ENCODE results near the gene ATP9B.

Gene ATP9B

GRCh38 chr18:79333046-79333445 lies 263.9 kb downstream of the ATP9B start:
- no peak for TF ChIP-seq CTCF (IDR thresholded peaks at IDR 0.05; ENCODE audit: low read depth, low read length, missing control alignments)
- DNase-seq (ENCODE audit: extremely low read depth, low read depth): no peak
- H3K4me3 ChIP-seq (replicated peaks; ENCODE audit: low read depth, low read length): no peak overlapping the region

DNA sequence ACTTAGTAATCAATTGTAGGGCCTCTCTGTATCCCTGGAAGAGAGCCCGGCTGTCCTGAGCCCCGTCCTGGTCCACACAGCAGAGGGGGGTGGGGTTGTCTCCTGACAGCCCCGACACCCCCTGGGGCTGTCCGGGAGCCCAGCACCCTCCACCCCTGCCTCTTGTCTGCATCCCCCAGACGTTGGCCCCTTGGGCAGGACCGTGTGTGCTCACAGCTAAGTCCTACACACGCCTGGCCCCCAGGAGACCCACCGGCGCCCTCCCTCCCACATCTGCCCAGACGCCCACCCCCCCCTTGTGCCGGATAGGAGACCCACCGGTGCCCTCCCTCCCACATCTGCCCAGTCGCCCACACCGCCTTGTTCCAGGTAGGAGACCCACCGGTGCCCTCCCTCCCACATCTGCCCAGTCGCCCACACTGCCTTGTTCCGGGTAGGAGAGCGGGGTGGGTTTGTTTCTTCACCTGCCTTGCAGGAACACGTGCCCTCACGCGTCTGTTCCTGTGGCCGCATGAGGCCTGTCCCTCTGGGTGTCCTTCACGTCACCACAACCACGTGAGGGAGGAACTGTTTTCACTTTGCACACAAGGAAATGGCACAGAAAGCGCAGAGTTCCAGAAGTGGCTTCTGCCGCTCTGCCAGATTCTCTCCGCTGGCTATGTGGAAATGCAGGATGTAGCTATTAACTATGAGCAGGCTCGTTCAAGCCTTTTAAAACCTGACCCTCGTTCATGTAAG lies 265.5 kb downstream of the ATP9B start:
- no peak for DNase-seq (ENCODE audit: extremely low read depth, low read depth)
- no peak overlapping the region for H3K4me3 ChIP-seq (replicated peaks; ENCODE audit: low read depth, low read length)
- TF ChIP-seq CTCF (IDR thresholded peaks at IDR 0.05; ENCODE audit: low read depth, low read length, missing control alignments): no peak

DNA sequence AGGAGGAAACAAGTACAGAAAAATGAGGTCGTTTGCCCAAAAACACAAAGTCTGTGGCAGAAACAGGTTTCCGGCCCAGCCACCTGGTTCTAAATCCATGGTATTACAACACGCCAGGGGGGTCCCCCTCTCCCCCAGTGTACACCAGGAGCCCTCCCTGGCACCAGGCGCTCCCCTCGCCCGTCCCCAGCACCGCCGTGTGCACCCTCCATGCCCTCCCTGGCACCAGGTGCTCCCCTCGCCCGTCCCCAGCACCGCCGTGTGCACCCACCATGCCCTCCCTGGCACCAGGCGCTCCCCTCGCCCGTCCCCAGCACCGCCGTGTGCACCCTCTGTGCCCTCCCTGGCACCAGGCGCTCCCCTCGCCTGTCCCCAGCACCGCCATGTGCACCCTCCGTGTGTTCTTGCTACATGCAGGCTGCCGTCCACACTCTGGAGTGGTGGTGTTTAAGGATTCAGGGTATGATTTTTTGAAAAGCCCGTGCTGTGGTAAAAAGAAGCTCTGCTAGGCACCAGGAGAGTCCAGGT lies 266.7 kb downstream of the ATP9B start:
- no peak for TF ChIP-seq CTCF (IDR thresholded peaks at IDR 0.05; ENCODE audit: low read depth, low read length, missing control alignments)
- no peak overlapping the region for H3K4me3 ChIP-seq (replicated peaks; ENCODE audit: low read depth, low read length)
- DNase-seq (ENCODE audit: extremely low read depth, low read depth): no peak

DNA sequence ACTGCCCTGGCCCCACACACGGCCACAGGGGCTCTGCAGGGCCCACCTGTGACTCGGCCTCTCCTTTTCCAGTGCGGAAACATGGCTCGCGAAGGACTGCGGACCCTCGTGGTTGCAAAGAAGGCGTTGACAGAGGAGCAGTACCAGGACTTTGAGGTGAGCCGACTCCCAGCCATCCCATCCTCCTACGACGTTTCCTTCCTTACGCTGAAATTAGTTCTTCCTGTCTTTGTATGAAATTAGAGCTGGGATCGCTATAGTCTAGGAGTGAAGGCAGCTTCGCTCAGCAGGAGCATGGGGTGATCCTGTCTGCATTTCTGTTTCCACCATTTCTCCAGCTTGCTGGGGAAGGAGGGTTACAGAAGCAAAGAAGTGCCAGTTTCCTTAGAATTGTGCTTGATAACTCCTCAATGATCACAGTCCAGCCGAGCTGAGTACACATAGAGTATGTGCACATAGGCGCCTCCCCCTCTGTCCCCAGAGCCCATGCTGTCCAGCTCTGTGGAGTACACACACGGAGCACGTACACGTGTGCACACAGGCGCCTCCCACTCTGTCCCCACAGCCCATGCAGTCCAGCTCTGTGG lies 267.5 kb downstream of the ATP9B start:
- H3K4me3 ChIP-seq (replicated peaks; ENCODE audit: low read depth, low read length): no peak overlapping the region
- DNase-seq (ENCODE audit: extremely low read depth, low read depth): no peak
- TF ChIP-seq CTCF (IDR thresholded peaks at IDR 0.05; ENCODE audit: low read depth, low read length, missing control alignments): no peak

- TF ChIP-seq CTCF (IDR thresholded peaks at IDR 0.05; ENCODE audit: low read depth, low read length, missing control alignments): no peak
- DNase-seq (ENCODE audit: extremely low read depth, low read depth): no peak
- no peak overlapping the region for H3K4me3 ChIP-seq (replicated peaks; ENCODE audit: low read depth, low read length)
These were observed 268.0 kb downstream of the ATP9B start for GRCh38 chr18:79337184-79337583.

DNA sequence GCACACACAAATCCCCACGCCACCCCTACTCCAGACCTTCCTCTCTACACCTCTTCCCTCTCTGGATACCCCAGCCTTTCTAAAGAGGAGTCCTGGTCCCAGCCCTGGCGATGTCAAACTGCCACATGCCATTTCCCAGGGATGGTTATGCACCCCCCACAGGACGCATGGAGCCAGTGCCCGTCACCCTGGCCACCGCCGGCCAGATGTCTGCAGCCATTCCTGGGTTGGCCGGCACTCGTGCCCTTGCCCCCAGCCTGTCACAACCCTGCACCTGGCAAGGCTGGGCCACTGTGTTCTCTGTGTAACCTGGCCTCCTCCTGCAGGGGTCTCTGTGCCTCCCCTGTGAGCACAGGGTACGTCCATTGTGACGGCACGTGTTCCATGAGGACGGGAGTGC lies 268.4 kb downstream of the ATP9B start:
- no peak for DNase-seq (ENCODE audit: extremely low read depth, low read depth)
- no peak for TF ChIP-seq CTCF (IDR thresholded peaks at IDR 0.05; ENCODE audit: low read depth, low read length, missing control alignments)
- H3K4me3 ChIP-seq (replicated peaks; ENCODE audit: low read depth, low read length): no peak overlapping the region

Measured in HFF-Myc (cell line).